Endothelial cell (in vitro differentiated cells): ENCODE measurements around the gene PSKH1. TPM values are rescaled to one million over a fixed set of nuclear protein-coding genes. Genes with fewer than 3 reads are reported as not detected.

Experiments used
- DNase-seq: peaks from one replicate; pipeline ENCODE4 v3.0.0; 2021; ENCODE audit warnings: low spot score
- H3K27ac Mint-ChIP-seq: one replicate; pipeline ENCODE4 v1.8.0; 2021; ENCODE audit warnings: mixed read lengths, inconsistent platforms; ENCODE audit not compliant: unreplicated experiment
- H3K27me3 Mint-ChIP-seq: one replicate; pipeline ENCODE4 v1.8.0; 2021; ENCODE audit warnings: mild to moderate bottlenecking, moderate library complexity, mixed read lengths, inconsistent platforms; ENCODE audit not compliant: unreplicated experiment
- H3K36me3 Mint-ChIP-seq: one replicate; pipeline ENCODE4 v1.8.0; 2021; ENCODE audit warnings: mild to moderate bottlenecking, low read depth, mixed read lengths, inconsistent platforms; ENCODE audit not compliant: unreplicated experiment
- H3K4me1 Mint-ChIP-seq: one replicate; pipeline ENCODE4 v1.8.0; 2021; ENCODE audit warnings: mild to moderate bottlenecking, mixed read lengths, inconsistent platforms; ENCODE audit not compliant: unreplicated experiment
- H3K4me3 Mint-ChIP-seq: one replicate; pipeline ENCODE4 v1.8.0; 2021; ENCODE audit warnings: mild to moderate bottlenecking, mixed read lengths, inconsistent platforms; ENCODE audit not compliant: unreplicated experiment
- H3K9me3 Mint-ChIP-seq: one replicate; pipeline ENCODE4 v1.8.0; 2021; ENCODE audit warnings: mixed read lengths, inconsistent platforms; ENCODE audit not compliant: unreplicated experiment
- total RNA-seq: library from RNA; stranded (reverse); fragmentation: NEBNext Ultra II Directional; extraction: Animal tissue kit (Norgen Biotek cat#: 25700); gene quantifications from one replicate; pipeline ENCODE4 v1.2.1, GENCODE V29; 2021; ENCODE audit not compliant: unreplicated experiment
- TF ChIP-seq, protein P1 (sequence below): fragments of 200-600 bp; sonication (generic); IDR thresholded peaks from one replicate; pipeline ENCODE4 v1.5.0; 2021; ENCODE audit warnings: antibody characterized with exemption; ENCODE audit not compliant: unreplicated experiment

Gene PSKH1
- total RNA-seq, 1 donor from 2014 or later, result 47.5 TPM

- H3K4me1 Mint-ChIP-seq, result no peaks in the 10 kb centered on the region
- no peak overlapping the region for H3K27ac Mint-ChIP-seq
- H3K36me3 Mint-ChIP-seq, result no peaks in the 10 kb centered on the region
- TF ChIP-seq, protein P1, sequence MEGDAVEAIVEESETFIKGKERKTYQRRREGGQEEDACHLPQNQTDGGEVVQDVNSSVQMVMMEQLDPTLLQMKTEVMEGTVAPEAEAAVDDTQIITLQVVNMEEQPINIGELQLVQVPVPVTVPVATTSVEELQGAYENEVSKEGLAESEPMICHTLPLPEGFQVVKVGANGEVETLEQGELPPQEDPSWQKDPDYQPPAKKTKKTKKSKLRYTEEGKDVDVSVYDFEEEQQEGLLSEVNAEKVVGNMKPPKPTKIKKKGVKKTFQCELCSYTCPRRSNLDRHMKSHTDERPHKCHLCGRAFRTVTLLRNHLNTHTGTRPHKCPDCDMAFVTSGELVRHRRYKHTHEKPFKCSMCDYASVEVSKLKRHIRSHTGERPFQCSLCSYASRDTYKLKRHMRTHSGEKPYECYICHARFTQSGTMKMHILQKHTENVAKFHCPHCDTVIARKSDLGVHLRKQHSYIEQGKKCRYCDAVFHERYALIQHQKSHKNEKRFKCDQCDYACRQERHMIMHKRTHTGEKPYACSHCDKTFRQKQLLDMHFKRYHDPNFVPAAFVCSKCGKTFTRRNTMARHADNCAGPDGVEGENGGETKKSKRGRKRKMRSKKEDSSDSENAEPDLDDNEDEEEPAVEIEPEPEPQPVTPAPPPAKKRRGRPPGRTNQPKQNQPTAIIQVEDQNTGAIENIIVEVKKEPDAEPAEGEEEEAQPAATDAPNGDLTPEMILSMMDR, result no peak
- no peaks in the 10 kb centered on the region for H3K9me3 Mint-ChIP-seq
- no peak overlapping the region for H3K4me3 Mint-ChIP-seq
- no peak for DNase-seq
- H3K27me3 Mint-ChIP-seq, result peaks cover 2% of the 10 kb centered on the region
Measured at GRCh38 chr16:67975321-67976105, 82.5 kb downstream of the PSKH1 start.

DNA sequence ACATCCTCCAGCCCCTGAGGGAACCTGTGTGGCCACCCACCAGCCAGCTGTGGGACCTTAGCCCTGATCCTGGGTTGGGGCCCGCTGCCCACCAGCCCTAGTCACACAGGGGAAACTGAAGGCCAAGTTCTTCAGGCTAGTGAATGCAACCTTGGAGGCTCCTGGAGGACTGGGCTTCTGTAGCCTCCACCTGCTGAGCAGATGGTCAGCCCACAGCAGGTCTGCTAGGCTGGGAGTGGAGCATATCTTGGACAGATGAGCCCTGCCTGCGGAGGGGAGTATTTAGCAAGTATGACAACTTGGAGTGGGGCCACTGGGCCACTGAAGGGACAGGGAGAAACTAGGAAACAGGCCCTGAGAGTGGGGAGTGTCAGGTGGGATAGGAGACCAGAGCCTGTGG is 83.2 kb downstream of the PSKH1 start:
- no peaks in the 10 kb centered on the region for H3K36me3 Mint-ChIP-seq
- DNase-seq, result no peak
- H3K27me3 Mint-ChIP-seq, result peaks cover 2% of the 10 kb centered on the region
- TF ChIP-seq, protein P1, result no peak
- no peaks in the 10 kb centered on the region for H3K9me3 Mint-ChIP-seq
- no peak overlapping the region for H3K27ac Mint-ChIP-seq
- no peak overlapping the region for H3K4me3 Mint-ChIP-seq
- H3K4me1 Mint-ChIP-seq, result no peaks in the 10 kb centered on the region

DNA sequence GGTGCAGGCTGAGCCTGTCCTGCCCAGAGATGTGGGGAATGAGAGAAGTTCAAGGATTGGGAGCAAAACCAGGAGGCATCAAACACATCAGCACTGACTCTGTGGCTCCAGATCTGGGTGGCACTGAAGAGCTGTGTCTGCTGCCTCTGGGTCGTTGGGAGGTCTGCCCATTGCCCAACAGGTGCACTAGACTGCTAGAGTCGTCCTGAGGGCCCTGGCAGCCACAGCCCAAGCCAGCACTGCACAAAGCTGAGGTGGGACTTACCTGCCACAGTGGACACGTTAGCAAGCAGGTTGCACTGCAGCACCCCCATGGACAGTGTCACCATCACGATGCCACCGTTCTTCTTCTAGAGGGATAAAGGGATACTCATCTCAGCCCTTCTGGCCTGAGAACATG is 84.0 kb downstream of the PSKH1 start:
- H3K9me3 Mint-ChIP-seq, result no peaks in the 10 kb centered on the region
- H3K4me3 Mint-ChIP-seq, result no peak overlapping the region
- H3K36me3 Mint-ChIP-seq, result no peaks in the 10 kb centered on the region
- DNase-seq, result no peak
- TF ChIP-seq, protein P1, result no peak
- H3K27me3 Mint-ChIP-seq, result peaks cover 2% of the 10 kb centered on the region
- H3K27ac Mint-ChIP-seq, result no peak overlapping the region
- H3K4me1 Mint-ChIP-seq, result no peaks in the 10 kb centered on the region

DNA sequence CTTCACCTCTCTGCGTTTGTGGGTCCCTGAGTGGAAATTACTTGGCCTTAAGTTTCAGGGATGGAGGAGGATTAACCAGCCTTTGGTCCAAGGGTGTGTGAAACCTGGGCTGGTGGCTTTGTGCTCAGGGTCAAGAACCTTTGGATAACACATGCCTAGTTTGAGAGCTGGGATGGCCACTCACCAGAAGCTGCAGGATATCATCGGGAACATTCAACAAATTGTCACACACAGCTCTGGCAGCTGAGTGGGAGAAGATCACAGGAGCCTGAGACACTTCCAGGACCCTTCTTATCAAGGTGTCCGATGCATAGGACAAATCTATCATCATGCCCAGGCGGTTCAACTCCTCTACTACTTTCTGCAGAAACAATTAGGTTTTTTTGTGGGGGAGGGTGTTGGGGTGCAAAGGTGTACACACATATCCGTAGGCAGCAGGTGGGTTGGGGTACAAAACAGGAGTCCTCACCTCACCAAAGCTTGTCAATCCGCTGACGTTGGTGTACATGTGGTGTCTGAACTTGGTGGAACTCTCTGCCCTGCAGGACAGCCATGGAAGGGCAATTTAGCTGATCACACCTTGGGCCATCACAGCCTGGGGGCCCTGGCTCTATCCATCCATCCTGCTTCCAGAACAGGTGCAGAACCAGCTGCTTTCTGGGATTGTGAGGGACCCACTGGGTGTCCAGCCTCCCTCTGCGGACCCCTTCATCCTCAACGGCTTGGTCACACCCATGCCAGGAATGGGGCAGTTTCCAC is 84.6 kb downstream of the PSKH1 start:
- Mint-ChIP-seq H3K36me3 (no peaks in the 10 kb centered on the region), H3K27ac (peak overlapping the region; percentile 30), H3K27me3 (peaks cover 2% of the 10 kb centered on the region), H3K9me3 (no peaks in the 10 kb centered on the region), H3K4me1 (no peaks in the 10 kb centered on the region), H3K4me3 (no peak overlapping the region)
- TF ChIP-seq, protein P1, result no peak
- DNase-seq, result no peak

Other genes starting within 250 kb of the PSKH1 start
- gene CARMIL2, start 248.1 kb upstream of the PSKH1 start, total RNA-seq, result 3.6 TPM
- 27.1 TPM for gene ACD, start 233.0 kb upstream of the PSKH1 start, total RNA-seq
- 1.2 TPM for gene PARD6A, start 232.3 kb upstream of the PSKH1 start, total RNA-seq
- gene ENKD1, start 226.5 kb upstream of the PSKH1 start, total RNA-seq, result 9.9 TPM
- 1.8 TPM for gene C16orf86, start 226.4 kb upstream of the PSKH1 start, total RNA-seq
- gene GFOD2, start 173.9 kb upstream of the PSKH1 start, total RNA-seq, result 44.2 TPM
- 19.5 TPM for gene RANBP10, start 86.7 kb upstream of the PSKH1 start, total RNA-seq
- gene TSNAXIP1, start 86.4 kb upstream of the PSKH1 start, total RNA-seq, result 2.8 TPM
- gene THAP11, start 50.9 kb upstream of the PSKH1 start, total RNA-seq, result 29.6 TPM
- gene NUTF2, start 46.3 kb upstream of the PSKH1 start, total RNA-seq, result 217 TPM
- 82.9 TPM for gene CENPT, start 45.6 kb upstream of the PSKH1 start, total RNA-seq
- gene EDC4, start 20.2 kb upstream of the PSKH1 start, total RNA-seq, result 83.0 TPM
- 0.56 TPM for gene NRN1L, start 8.4 kb upstream of the PSKH1 start, total RNA-seq
- 0.56 TPM for gene CTRL, start 38.6 kb downstream of the PSKH1 start, total RNA-seq
- gene PSMB10, start 43.6 kb downstream of the PSKH1 start, total RNA-seq, result 15.3 TPM
- 17.0 TPM for gene LCAT, start 50.9 kb downstream of the PSKH1 start, total RNA-seq
- gene SLC12A4, start 75.4 kb downstream of the PSKH1 start, total RNA-seq, result 44.2 TPM
- not detected for gene DPEP3, start 87.2 kb downstream of the PSKH1 start, total RNA-seq
- gene DPEP2, start 106.2 kb downstream of the PSKH1 start, total RNA-seq, result 1.0 TPM
- not detected for gene DPEP2NB, start 122.7 kb downstream of the PSKH1 start, total RNA-seq
- 10.3 TPM for gene DDX28, start 130.0 kb downstream of the PSKH1 start, total RNA-seq
- gene DUS2, start 130.0 kb downstream of the PSKH1 start, total RNA-seq, result 16.4 TPM
- gene NFATC3, start 192.1 kb downstream of the PSKH1 start, total RNA-seq, result 38.4 TPM